Islet of Langerhans (tissue), 1 donor: ENCODE measurements around the gene AK2.
"Not testable (repeated sequence)": the region's sequence is repeated elsewhere in the genome, so short reads cannot be mapped to it uniquely, and the experiment has no call there.

Source experiments
- FAIRE-seq: peaks from one replicate; lab custom pipeline; 2011; peaks lifted over from hg19 to GRCh38; lab: Jason Lieb, UNC

AK2 gene

GRCh38 chr1:33050221-33051076 lies 13.8 kb upstream of the AK2 start:
- no peak for FAIRE-seq

GRCh38 chr1:33049371-33049770 lies 12.7 kb upstream of the AK2 start:
- FAIRE-seq: no peak

- no peak for FAIRE-seq
Measured at GRCh38 chr1:33048426-33048825, 11.7 kb upstream of the AK2 start.

- FAIRE-seq: no peak
Measured at GRCh38 chr1:33047839-33048305, 11.2 kb upstream of the AK2 start.

- no peak for FAIRE-seq
Measured at GRCh38 chr1:33047290-33047689, 10.6 kb upstream of the AK2 start.

GRCh38 chr1:33046234-33046633 lies 9.6 kb upstream of the AK2 start:
- not testable (repeated sequence) for FAIRE-seq

- FAIRE-seq: no peak
Measured at GRCh38 chr1:33045814-33046213, 9.1 kb upstream of the AK2 start.

- no peak for FAIRE-seq
Measured at GRCh38 chr1:33045246-33045645, 8.6 kb upstream of the AK2 start.

GRCh38 chr1:33043267-33044092 lies 6.8 kb upstream of the AK2 start:
- FAIRE-seq: no peak

- FAIRE-seq: no peak
Measured at GRCh38 chr1:33042831-33043230, 6.1 kb upstream of the AK2 start.

- FAIRE-seq: no peak
Measured at GRCh38 chr1:33041026-33041425, 4.3 kb upstream of the AK2 start.

- FAIRE-seq: no peak
Measured at GRCh38 chr1:33039840-33040239, 3.2 kb upstream of the AK2 start.

- no peak for FAIRE-seq
Measured at GRCh38 chr1:33036051-33036525, 595 bp downstream of the AK2 start.

- no peak for FAIRE-seq
Measured at GRCh38 chr1:33032126-33032869, 4.4 kb downstream of the AK2 start.

GRCh38 chr1:33031506-33031905 lies 5.2 kb downstream of the AK2 start:
- FAIRE-seq: no peak

- no peak for FAIRE-seq
Measured at GRCh38 chr1:33030575-33030974, 6.1 kb downstream of the AK2 start.

GRCh38 chr1:33029921-33030320 lies 6.8 kb downstream of the AK2 start:
- FAIRE-seq: no peak

- FAIRE-seq: no peak
Measured at GRCh38 chr1:33029209-33029608, 7.5 kb downstream of the AK2 start.

- FAIRE-seq: no peak
Measured at GRCh38 chr1:33025761-33026160, 10.9 kb downstream of the AK2 start.

- FAIRE-seq: no peak
Measured at GRCh38 chr1:33025180-33025569, 11.5 kb downstream of the AK2 start.

- not testable (repeated sequence) for FAIRE-seq
Measured at GRCh38 chr1:33024430-33025179, 12.1 kb downstream of the AK2 start.
